Measurements from ENCODE around the gene TACR2.

TACR2 gene

GRCh38 chr10:69407621-69408301, 9.0 kb downstream of the TACR2 start:
- no peak overlapping the region for H3K27ac Mint-ChIP-seq

GRCh38 chr10:69406816-69407580, 9.7 kb downstream of the TACR2 start:
- Mint-ChIP-seq H3K36me3 (ENCODE audit: low read depth) (peaks cover 14% of the 10 kb centered on the region), H3K9me3 (no peaks in the 10 kb centered on the region), H3K27me3 (ENCODE audit: low read depth) (no peaks in the 10 kb centered on the region), H3K27ac (peak overlapping the region; percentile 41), H3K4me3 (no peak overlapping the region), H3K4me1 (ENCODE audit: low read depth) (peaks cover 19% of the 10 kb centered on the region)
- DNase-seq (ENCODE audit: low spot score), result no peak

More at GRCh38 chr10:69407621-69408301, 9.0 kb downstream of the TACR2 start:
- Mint-ChIP-seq H3K4me3 (peak overlapping the region; percentile 42), H3K9me3 (no peaks in the 10 kb centered on the region), H3K36me3 (ENCODE audit: low read depth) (peaks cover 8% of the 10 kb centered on the region), H3K4me1 (ENCODE audit: low read depth) (peaks cover 19% of the 10 kb centered on the region), H3K27me3 (ENCODE audit: low read depth) (no peaks in the 10 kb centered on the region)
- no peak for DNase-seq (ENCODE audit: low spot score)

- H3K4me3 Mint-ChIP-seq, result no peak overlapping the region
- peak overlapping the region; percentile 41 for H3K27ac Mint-ChIP-seq
- H3K36me3 Mint-ChIP-seq (ENCODE audit: low read depth), result peaks cover 18% of the 10 kb centered on the region
- peaks cover 19% of the 10 kb centered on the region for H3K4me1 Mint-ChIP-seq (ENCODE audit: low read depth)
- no peaks in the 10 kb centered on the region for H3K9me3 Mint-ChIP-seq
- no peaks in the 10 kb centered on the region for H3K27me3 Mint-ChIP-seq (ENCODE audit: low read depth)
- DNase-seq (ENCODE audit: low spot score), result no peak
These were observed 10.4 kb downstream of the TACR2 start for GRCh38 chr10:69406302-69406811.

GRCh38 chr10:69405221-69405620, 11.5 kb downstream of the TACR2 start:
- peaks cover 28% of the 10 kb centered on the region for H3K36me3 Mint-ChIP-seq (ENCODE audit: low read depth)
- DNase-seq (ENCODE audit: low spot score), result no peak
- H3K27ac Mint-ChIP-seq, result no peak overlapping the region

GRCh38 chr10:69404786-69405185, 11.9 kb downstream of the TACR2 start:
- H3K9me3 Mint-ChIP-seq, result no peaks in the 10 kb centered on the region
- H3K36me3 Mint-ChIP-seq (ENCODE audit: low read depth), result peaks cover 30% of the 10 kb centered on the region
- no peaks in the 10 kb centered on the region for H3K27me3 Mint-ChIP-seq (ENCODE audit: low read depth)
- no peak overlapping the region for H3K4me3 Mint-ChIP-seq
- DNase-seq (ENCODE audit: low spot score), result no peak
- peaks cover 13% of the 10 kb centered on the region for H3K4me1 Mint-ChIP-seq (ENCODE audit: low read depth)
- no peak overlapping the region for H3K27ac Mint-ChIP-seq

More at GRCh38 chr10:69405221-69405620, 11.5 kb downstream of the TACR2 start:
- H3K4me3 Mint-ChIP-seq, result no peak overlapping the region
- peaks cover 16% of the 10 kb centered on the region for H3K4me1 Mint-ChIP-seq (ENCODE audit: low read depth)
- no peaks in the 10 kb centered on the region for H3K9me3 Mint-ChIP-seq
- no peaks in the 10 kb centered on the region for H3K27me3 Mint-ChIP-seq (ENCODE audit: low read depth)

GRCh38 chr10:69403519-69403918, 13.2 kb downstream of the TACR2 start:
- H3K9me3 Mint-ChIP-seq, result no peaks in the 10 kb centered on the region
- H3K27ac Mint-ChIP-seq, result no peak overlapping the region
- H3K4me3 Mint-ChIP-seq, result no peak overlapping the region
- DNase-seq (ENCODE audit: low spot score), result no peak
- H3K27me3 Mint-ChIP-seq (ENCODE audit: low read depth), result no peaks in the 10 kb centered on the region
- H3K36me3 Mint-ChIP-seq (ENCODE audit: low read depth), result peaks cover 38% of the 10 kb centered on the region
- H3K4me1 Mint-ChIP-seq (ENCODE audit: low read depth), result peaks cover 9% of the 10 kb centered on the region

- H3K4me1 Mint-ChIP-seq (ENCODE audit: low read depth), result peaks cover 5% of the 10 kb centered on the region
- no peaks in the 10 kb centered on the region for H3K9me3 Mint-ChIP-seq
- H3K36me3 Mint-ChIP-seq (ENCODE audit: low read depth), result peaks cover 41% of the 10 kb centered on the region
- no peak overlapping the region for H3K4me3 Mint-ChIP-seq
- DNase-seq (ENCODE audit: low spot score), result no peak
- H3K27me3 Mint-ChIP-seq (ENCODE audit: low read depth), result no peaks in the 10 kb centered on the region
- no peak overlapping the region for H3K27ac Mint-ChIP-seq
These were observed 13.7 kb downstream of the TACR2 start for GRCh38 chr10:69403066-69403465.

GRCh38 chr10:69402386-69402785, 14.3 kb downstream of the TACR2 start:
- Mint-ChIP-seq H3K36me3 (ENCODE audit: low read depth) (peaks cover 41% of the 10 kb centered on the region), H3K4me1 (ENCODE audit: low read depth) (peaks cover 2% of the 10 kb centered on the region), H3K27me3 (ENCODE audit: low read depth) (no peaks in the 10 kb centered on the region), H3K4me3 (no peak overlapping the region), H3K27ac (no peak overlapping the region), H3K9me3 (no peaks in the 10 kb centered on the region)
- DNase-seq (ENCODE audit: low spot score), result no peak

- Mint-ChIP-seq H3K4me3 (no peak overlapping the region), H3K9me3 (no peaks in the 10 kb centered on the region), H3K27ac (no peak overlapping the region), H3K36me3 (ENCODE audit: low read depth) (peaks cover 46% of the 10 kb centered on the region), H3K27me3 (ENCODE audit: low read depth) (no peaks in the 10 kb centered on the region), H3K4me1 (ENCODE audit: low read depth) (no peaks in the 10 kb centered on the region)
- no peak for DNase-seq (ENCODE audit: low spot score)
These were observed 15.3 kb downstream of the TACR2 start for GRCh38 chr10:69401416-69401815.

- H3K27me3 Mint-ChIP-seq (ENCODE audit: low read depth), result no peaks in the 10 kb centered on the region
- no peak for DNase-seq (ENCODE audit: low spot score)
- no peak overlapping the region for H3K4me3 Mint-ChIP-seq
- H3K36me3 Mint-ChIP-seq (ENCODE audit: low read depth), result peaks cover 48% of the 10 kb centered on the region
- no peaks in the 10 kb centered on the region for H3K9me3 Mint-ChIP-seq
- H3K4me1 Mint-ChIP-seq (ENCODE audit: low read depth), result no peaks in the 10 kb centered on the region
- H3K27ac Mint-ChIP-seq, result no peak overlapping the region
These were observed 15.8 kb downstream of the TACR2 start for GRCh38 chr10:69400936-69401335.

GRCh38 chr10:69398466-69398865, 18.3 kb downstream of the TACR2 start:
- Mint-ChIP-seq H3K4me3 (no peak overlapping the region), H3K36me3 (ENCODE audit: low read depth) (peaks cover 55% of the 10 kb centered on the region), H3K27me3 (ENCODE audit: low read depth) (no peaks in the 10 kb centered on the region), H3K9me3 (no peaks in the 10 kb centered on the region), H3K27ac (no peak overlapping the region), H3K4me1 (ENCODE audit: low read depth) (no peaks in the 10 kb centered on the region)
- DNase-seq (ENCODE audit: low spot score), result no peak

- no peak overlapping the region for H3K27ac Mint-ChIP-seq
- no peaks in the 10 kb centered on the region for H3K9me3 Mint-ChIP-seq
- no peaks in the 10 kb centered on the region for H3K4me1 Mint-ChIP-seq (ENCODE audit: low read depth)
- H3K27me3 Mint-ChIP-seq (ENCODE audit: low read depth), result no peaks in the 10 kb centered on the region
- no peak overlapping the region for H3K4me3 Mint-ChIP-seq
- no peak for DNase-seq (ENCODE audit: low spot score)
- peaks cover 53% of the 10 kb centered on the region for H3K36me3 Mint-ChIP-seq (ENCODE audit: low read depth)
These were observed 18.7 kb downstream of the TACR2 start for GRCh38 chr10:69397972-69398371.

GRCh38 chr10:69394020-69394419, 22.7 kb downstream of the TACR2 start:
- Mint-ChIP-seq H3K4me3 (no peak overlapping the region), H3K9me3 (no peaks in the 10 kb centered on the region), H3K27ac (no peak overlapping the region), H3K4me1 (ENCODE audit: low read depth) (peaks cover 21% of the 10 kb centered on the region), H3K36me3 (ENCODE audit: low read depth) (peaks cover 47% of the 10 kb centered on the region), H3K27me3 (ENCODE audit: low read depth) (no peaks in the 10 kb centered on the region)
- DNase-seq (ENCODE audit: low spot score), result no peak

- no peaks in the 10 kb centered on the region for H3K9me3 Mint-ChIP-seq
- H3K4me3 Mint-ChIP-seq, result no peak overlapping the region
- peak overlapping the region; percentile 62 for H3K27ac Mint-ChIP-seq
- no peaks in the 10 kb centered on the region for H3K27me3 Mint-ChIP-seq (ENCODE audit: low read depth)
- H3K36me3 Mint-ChIP-seq (ENCODE audit: low read depth), result peaks cover 53% of the 10 kb centered on the region
- DNase-seq (ENCODE audit: low spot score), result peak; percentile 73
- H3K4me1 Mint-ChIP-seq (ENCODE audit: low read depth), result peaks cover 21% of the 10 kb centered on the region
These were observed 24.2 kb downstream of the TACR2 start for GRCh38 chr10:69392481-69393000.
